AG04449 (cell line): Measurements from ENCODE around the gene KCNK3.

Source experiments
- CTCF ChIA-PET: fragments of 350-600 bp; formaldehyde crosslinking; extraction: SDS; loops from one replicate; lab custom pipeline; 2021; ENCODE audit warnings: antibody characterized with exemption; lab: Yijun Ruan, JAX
- POLR2A ChIA-PET: fragments of 400-600, 350-600 bp; formaldehyde crosslinking; extraction: SDS; loops from one replicate; lab custom pipeline; 2020; ENCODE audit warnings: antibody characterized with exemption, inconsistent platforms; lab: Yijun Ruan, JAX
- DNase-seq: peaks from one replicate; pipeline ENCODE4 v3.0.0-alpha.2; 2010; ENCODE audit warnings: low read depth, low spot score
- H3K4me3 ChIP-seq: 2 replicates; pipeline ENCODE4 v1.5.1; 2011; ENCODE audit warnings: low read depth, mild to moderate bottlenecking, control low read depth, low read length
- CTCF ChIP-seq: IDR thresholded peaks from one replicate; pipeline ENCODE4 v1.5.1; 2011; ENCODE audit warnings: mild to moderate bottlenecking, moderate library complexity, low read length, control low read depth, inconsistent platforms; ENCODE audit not compliant: insufficient read depth; ENCODE audit errors: missing control alignments

Gene KCNK3

GRCh38 chr2:26737221-26737620 is 44.7 kb downstream of the KCNK3 start:
- TF ChIP-seq CTCF: no peak
- no peak for DNase-seq
- H3K4me3 ChIP-seq: no peak overlapping the region
- ChIA-PET POLR2A (no interaction called here), CTCF (interaction anchor here (0.8 to 22.6 kb wide), 3 partner anchors 10 to 127 kb away, joined by 3 to 698 read pairs (median 76); no protein-coding TSS in a partner anchor)

GRCh38 chr2:26738481-26738880 is 46.0 kb downstream of the KCNK3 start:
- POLR2A ChIA-PET: no interaction called here
- H3K4me3 ChIP-seq: no peak overlapping the region
- CTCF ChIA-PET: interaction anchor here (22.6 kb wide), 1 partner anchor 128 kb away, joined by 698 read pairs; no protein-coding TSS in a partner anchor
- no peak for TF ChIP-seq CTCF
- DNase-seq: no peak

GRCh38 chr2:26739514-26739913 is 47.0 kb downstream of the KCNK3 start:
- no peak for TF ChIP-seq CTCF
- POLR2A ChIA-PET: no interaction called here

GRCh38 chr2:26740346-26740745 is 47.8 kb downstream of the KCNK3 start:
- no peak overlapping the region for H3K4me3 ChIP-seq
- POLR2A ChIA-PET: interaction anchor here (0.7 kb wide), 1 partner anchor 81 kb away, joined by 3 read pairs; no protein-coding TSS in a partner anchor
- CTCF ChIA-PET: interaction anchor here (1.2 to 22.6 kb wide), 6 partner anchors 8 to 161 kb away, joined by 3 to 698 read pairs (median 6); no protein-coding TSS in a partner anchor
- DNase-seq: no peak
- TF ChIP-seq CTCF: no peak

More at GRCh38 chr2:26739514-26739913, 47.0 kb downstream of the KCNK3 start:
- CTCF ChIA-PET: interaction anchor here (0.6 to 22.6 kb wide), 6 partner anchors 9 to 160 kb away, joined by 3 to 698 read pairs (median 6); no protein-coding TSS in a partner anchor
- no peak overlapping the region for H3K4me3 ChIP-seq
- no peak for DNase-seq

GRCh38 chr2:26740890-26741302 is 48.4 kb downstream of the KCNK3 start:
- TF ChIP-seq CTCF: no peak
- CTCF ChIA-PET: interaction anchor here (2.5 to 22.6 kb wide), 3 partner anchors 131 to 162 kb away, joined by 7 to 698 read pairs (median 111); no protein-coding TSS in a partner anchor

GRCh38 chr2:26742048-26742770 is 49.7 kb downstream of the KCNK3 start:
- no peak for TF ChIP-seq CTCF
- ChIA-PET CTCF (interaction anchor here (0.8 to 22.6 kb wide), 7 partner anchors 10 to 163 kb away, joined by 3 to 698 read pairs (median 6); no protein-coding TSS in a partner anchor), POLR2A (no interaction called here)
- no peak overlapping the region for H3K4me3 ChIP-seq
- no peak for DNase-seq

More at GRCh38 chr2:26740890-26741302, 48.4 kb downstream of the KCNK3 start:
- DNase-seq: no peak
- POLR2A ChIA-PET: interaction anchor here (0.6 to 0.7 kb wide), 2 partner anchors 82 to 133 kb away, joined by 3 to 4 read pairs; no protein-coding TSS in a partner anchor
- no peak overlapping the region for H3K4me3 ChIP-seq
